ENCODE results near the gene CCDC178. TPM values are rescaled to one million over a fixed set of nuclear protein-coding genes. Genes with fewer than 3 reads are reported as not detected.

CCDC178 gene
- total and polyA plus RNA-seq, 2 donors (not counting 3 experiments of a cell fraction or from before 2014, with no cell fraction given) = 0.80 to 1.6 TPM

DNA sequence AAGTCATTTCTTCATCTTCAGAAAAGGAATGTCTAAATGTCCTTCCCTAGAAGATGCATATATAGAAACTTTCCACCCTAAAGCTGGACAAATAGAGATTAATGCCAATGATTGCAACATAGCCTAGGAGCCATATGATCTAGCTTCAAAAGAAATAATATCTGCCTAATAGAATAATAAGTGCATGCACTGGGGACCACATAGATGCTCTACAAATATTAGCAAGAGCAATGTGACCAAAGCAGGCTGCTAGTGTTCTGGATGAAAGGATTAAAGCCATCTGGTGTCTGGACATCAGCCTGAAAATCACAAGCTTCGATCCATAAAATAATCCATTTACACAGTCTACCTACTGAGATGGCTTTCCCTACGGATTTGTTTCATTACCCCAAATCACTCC is 387.6 kb downstream of the CCDC178 start:
- H3K9me3 ChIP-seq (replicated peaks; ENCODE audit: control insufficient read depth, insufficient read depth, low read length) = no peaks in the 10 kb centered on the region
- intact Hi-C loops (cut with micrococcal nuclease) (no loop called here), dilution Hi-C loops (cut with MboI; ENCODE audit: extremely low pct_ligation_motif_present, low sequenced_read_pairs) (no loop called here)
- ChIA-PET CTCF (interaction anchor here (1.2 kb wide), 2 partner anchors 9 to 338 kb away, joined by 3 to 4 read pairs; no protein-coding TSS in a partner anchor), POLR2A (interaction anchor here (0.7 kb wide), 1 partner anchor 1755 kb away, joined by 5 read pairs; no protein-coding TSS in a partner anchor)
- DNase-seq (ENCODE audit: low read depth, low spot score) (no peak), FAIRE-seq (no peak)
- no TSS peak for BruUV-seq (replicated peaks)
- no peak overlapping the region for H2AFZ ChIP-seq (ENCODE audit: low read depth, low read length)
- no peak for TF ChIP-seq POLR2AphosphoS5 (IDR thresholded peaks at IDR 0.05; ENCODE audit: insufficient read depth, low read depth, low read length)
- no peak for TF ChIP-seq EZH2 (IDR thresholded peaks at IDR 0.05; ENCODE audit: borderline replicate concordance, low read depth, low read length, severe bottlenecking)
- TF ChIP-seq JUN (IDR thresholded peaks at IDR 0.05; ENCODE audit: borderline replicate concordance, insufficient read depth, insufficient read length, low read depth) = no peak
- no peak for TF ChIP-seq POLR2A (IDR thresholded peaks at IDR 0.05; ENCODE audit: low read depth, low read length)
- no peak for TF ChIP-seq GATA2 (IDR thresholded peaks at IDR 0.05; ENCODE audit: insufficient read depth, insufficient read length, low read depth, low read length)
- no peak for TF ChIP-seq MAX (IDR thresholded peaks at IDR 0.05; ENCODE audit: insufficient read depth, insufficient read length)
- no peak for TF ChIP-seq MYC (IDR thresholded peaks at IDR 0.05; ENCODE audit: low read depth, low read length)
- no peak for TF ChIP-seq CTCF (IDR thresholded peaks at IDR 0.05; ENCODE audit: extremely low read depth in 1 of 2, insufficient read depth in 1 of 2, low read depth in 1 of 2, low read length in 2 of 2)
- no peak for TF ChIP-seq FOS (IDR thresholded peaks at IDR 0.05; ENCODE audit: borderline replicate concordance, insufficient read depth, low read length)
- H3K9me1 ChIP-seq (replicated peaks; ENCODE audit: control insufficient read depth, extremely low read depth, insufficient read depth, low read length) = no peaks in the 10 kb centered on the region
- H3K27me3 ChIP-seq (ENCODE audit: control insufficient read depth in 2 of 2, insufficient read depth in 2 of 2, low read length in 2 of 2) = no peaks in the 10 kb centered on the region
- no peaks in the 10 kb centered on the region for H3K36me3 ChIP-seq (ENCODE audit: control insufficient read depth in 2 of 2, extremely low read depth in 1 of 2, insufficient read depth in 2 of 2, low read length in 2 of 2)
- H3K27ac ChIP-seq (ENCODE audit: insufficient read depth, low read depth, low read length) = no peak overlapping the region
- H3K4me1 ChIP-seq (ENCODE audit: control insufficient read depth, extremely low read depth, insufficient read depth, low read length) = no peaks in the 10 kb centered on the region
- H3K4me2 ChIP-seq (ENCODE audit: insufficient read depth, low read length) = no peak overlapping the region
- H3K79me2 ChIP-seq (ENCODE audit: control insufficient read depth, insufficient read depth, low read length) = no peaks in the 10 kb centered on the region
- H4K20me1 ChIP-seq (replicated peaks; ENCODE audit: control insufficient read depth, extremely low read depth, insufficient read depth, low read length) = no peaks in the 10 kb centered on the region
- H3K4me3 ChIP-seq (replicated peaks in 1 of 3; ENCODE audit: insufficient read depth in 1 of 3, low read depth in 1 of 3, low read length in 3 of 3) = no peak overlapping the region
- no peak overlapping the region for H3K9ac ChIP-seq (replicated peaks; ENCODE audit: extremely low read depth, insufficient read depth, low read length)
